Mucosa of descending colon (tissue), 3 donors: ENCODE data around the gene CCDC85C. TPM values are rescaled to one million over a fixed set of nuclear protein-coding genes. Genes with fewer than 3 reads are reported as not detected.

ENCODE experiments used
- ATAC-seq: fragments of 200-7000 bp; cut with Tn5 transposase; one replicate; pipeline ENCODE4 v1.9.1; 2020; ENCODE audit warnings: mild to moderate bottlenecking, moderate library complexity
- DNase-seq, 3 donors: peaks; one replicate each; pipeline ENCODE4 v3.0.0-alpha.2; 2020
- H3K36me3 ChIP-seq: fragments of 200-600 bp; one replicate; pipeline ENCODE4 v1.8.0; 2021; ENCODE audit warnings: low read depth, mild to moderate bottlenecking
- H3K4me1 ChIP-seq: fragments of 200-600 bp; one replicate; pipeline ENCODE4 v1.8.0; 2021; ENCODE audit warnings: low read depth, mild to moderate bottlenecking
- H3K4me3 ChIP-seq: fragments of 200-600 bp; one replicate; pipeline ENCODE4 v1.8.0; 2021; ENCODE audit warnings: mild to moderate bottlenecking
- H3K9me3 ChIP-seq: fragments of 200-600 bp; one replicate; pipeline ENCODE4 v1.8.0; 2021; ENCODE audit warnings: mild to moderate bottlenecking
- CTCF ChIP-seq: fragments of 200-600 bp; IDR thresholded peaks from one replicate; pipeline ENCODE4 v1.8.0; 2022; ENCODE audit warnings: antibody characterized with exemption, mild to moderate bottlenecking
- intact Hi-C, 2 donors: fragments of 100-400 bp; cut with DNase I in 1 of 2; cut with micrococcal nuclease in 1 of 2; formaldehyde crosslinking; loops; one replicate each; pipeline versions ENCODE4 v1.11.0 to v1.11.1; 2022; cut with DNase I, micrococcal nuclease
- total RNA-seq, 3 donors: library from RNA; stranded (reverse); fragmentation: NEBNext Ultra II Directional in 2 of 3; extraction: Animal tissue kit (Norgen Biotek cat#: 25700) in 2 of 3; gene quantifications; one replicate each; pipeline versions ENCODE4 v1.2.1 to v1.2.4, GENCODE V29; 2021 to 2023
- donor health status: DM: no; HTN: no; CAD: no; lungs with moderate emphysema.
- donor health status: DM: no; HTN: no; CAD: no.
- donor health status: DM: no; HTN: yes; CAD: no.

The CCDC85C gene
- total RNA-seq, 3 donors from 2014 or later, result 66.2 to 102 (median 66.2) TPM

GRCh38 chr14:99595034-99595433 lies 9.0 kb downstream of the CCDC85C start:
- intact Hi-C loops, result no loop called here
- no peak for TF ChIP-seq CTCF
- DNase-seq (no peak), ATAC-seq (no peak)
- Histone ChIP-seq H3K9me3 (no peaks in the 10 kb centered on the region), H3K4me1 (peaks cover 63% of the 10 kb centered on the region), H3K4me3 (no peak overlapping the region), H3K36me3 (no peaks in the 10 kb centered on the region)

- H3K9me3 ChIP-seq, result no peaks in the 10 kb centered on the region
- intact Hi-C loops, result no loop called here
- H3K4me3 ChIP-seq, result no peak overlapping the region
- DNase-seq, result no peak
- no peaks in the 10 kb centered on the region for H3K36me3 ChIP-seq
- no peak for TF ChIP-seq CTCF
- no peak for ATAC-seq
- H3K4me1 ChIP-seq, result peaks cover 56% of the 10 kb centered on the region
These were observed 9.8 kb downstream of the CCDC85C start for GRCh38 chr14:99593971-99594841.

DNA sequence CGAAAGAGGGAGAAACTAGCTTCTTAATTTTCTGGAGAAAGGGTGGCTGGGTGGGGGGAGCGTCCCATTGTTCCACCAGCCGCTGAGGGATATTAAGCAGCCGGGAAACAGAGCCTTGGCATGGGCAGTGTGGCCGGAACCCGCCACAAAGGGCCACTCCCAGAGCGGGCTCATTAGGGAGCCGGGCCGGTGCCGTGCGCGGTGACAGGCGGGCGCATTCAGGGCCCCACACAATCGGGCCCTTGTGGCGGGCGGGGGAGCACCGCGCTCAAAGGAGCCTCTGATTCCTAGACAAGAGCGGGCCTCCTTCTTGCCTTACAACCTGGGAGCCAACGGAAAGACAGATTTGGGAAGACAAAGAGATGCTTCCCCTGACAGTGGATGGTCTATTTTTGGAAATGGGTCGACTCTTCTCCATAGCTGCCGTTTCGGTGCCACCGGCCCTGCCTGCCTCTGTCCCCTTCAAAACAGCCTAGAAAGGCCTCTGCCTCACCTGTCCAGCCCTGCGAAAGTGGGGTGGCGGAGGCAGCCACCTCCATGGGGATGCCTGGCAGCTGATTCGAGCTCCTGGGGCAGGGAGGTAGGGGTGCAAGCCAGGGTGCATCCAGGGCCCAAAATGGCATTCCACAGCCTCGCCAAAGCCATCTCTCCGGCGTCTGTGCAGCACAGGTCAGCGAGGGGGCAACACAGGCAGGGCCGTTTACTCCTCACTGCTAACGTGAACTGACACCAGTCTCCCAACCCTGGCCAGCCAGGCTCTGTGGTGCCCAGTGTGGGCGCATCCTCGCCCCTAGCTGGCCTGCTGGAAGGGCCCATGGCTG lies 10.9 kb downstream of the CCDC85C start:
- DNase-seq (peak in 1 of 3 donors; percentile 37), ATAC-seq (no peak)
- TF ChIP-seq CTCF, result no peak
- Histone ChIP-seq H3K36me3 (no peaks in the 10 kb centered on the region), H3K4me3 (no peak overlapping the region), H3K9me3 (no peaks in the 10 kb centered on the region), H3K4me1 (peaks cover 48% of the 10 kb centered on the region)
- intact Hi-C loops, result no loop called here

- Histone ChIP-seq H3K4me3 (no peak overlapping the region), H3K4me1 (peaks cover 41% of the 10 kb centered on the region), H3K36me3 (no peaks in the 10 kb centered on the region), H3K9me3 (no peaks in the 10 kb centered on the region)
- intact Hi-C loops, result no loop called here
- DNase-seq, result no peak
- TF ChIP-seq CTCF, result no peak
- no peak for ATAC-seq
These were observed 11.6 kb downstream of the CCDC85C start for GRCh38 chr14:99592394-99592793.

GRCh38 chr14:99590746-99591555 lies 13.1 kb downstream of the CCDC85C start:
- Histone ChIP-seq H3K9me3 (no peaks in the 10 kb centered on the region), H3K4me3 (no peak overlapping the region), H3K4me1 (peaks cover 30% of the 10 kb centered on the region), H3K36me3 (no peaks in the 10 kb centered on the region)
- intact Hi-C loops, result no loop called here
- DNase-seq (peak in 1 of 3 donors; percentile 53), ATAC-seq (no peak)
- no peak for TF ChIP-seq CTCF
